Measurements from ENCODE around the gene GOLPH3L.
"Not testable (repeated sequence)": the region's sequence is repeated elsewhere in the genome, so short reads cannot be mapped to it uniquely, and the experiment has no call there.

The GOLPH3L gene

DNA sequence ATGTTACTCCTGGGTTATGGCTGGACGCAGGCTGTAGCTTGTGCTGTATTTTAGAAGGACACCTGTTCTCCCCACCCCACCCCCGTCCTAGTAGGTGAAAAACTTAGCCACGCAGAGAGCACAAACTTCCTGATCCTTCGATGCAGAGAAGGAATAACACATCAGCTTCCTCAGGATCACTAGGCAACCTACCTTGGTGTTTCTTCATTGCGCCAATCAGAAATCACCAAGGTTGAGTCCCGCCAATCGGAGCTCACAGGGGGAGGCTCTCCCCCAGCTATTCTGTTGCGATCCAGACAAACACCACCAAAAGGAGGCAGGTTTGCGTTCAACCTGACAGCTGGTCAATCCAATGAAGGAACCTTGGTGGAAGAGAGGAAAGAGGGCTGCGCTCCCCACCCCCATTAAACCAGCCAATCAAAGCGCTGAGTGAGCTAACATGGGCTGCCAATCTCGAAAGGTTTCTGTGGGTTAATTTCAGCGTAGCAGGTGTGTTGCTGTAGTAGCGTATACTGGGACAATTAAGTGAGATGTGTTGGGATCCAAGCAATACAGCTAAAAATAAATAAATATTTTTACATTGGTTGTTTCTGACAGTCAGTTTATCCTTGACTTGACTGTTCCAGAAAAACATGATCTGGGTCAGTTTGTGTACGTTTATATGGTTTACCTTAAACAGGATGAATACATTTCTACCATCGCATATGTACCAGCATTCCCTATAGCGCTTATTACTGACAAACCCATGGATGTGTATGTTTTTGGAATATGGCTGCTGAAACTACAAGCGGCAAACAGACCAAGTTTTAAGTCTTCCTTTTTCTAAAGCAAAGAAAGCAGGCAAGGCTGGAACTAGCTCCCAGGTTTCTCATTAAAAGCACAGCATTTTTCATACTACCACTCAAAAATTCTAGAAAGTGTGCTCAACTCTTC is at the start of gene GOLPH3L:
TSS of gene GOLPH3L (minus strand) at position 160 of the 933 bp plus-strand sequence. CDS start 2,316 bp downstream, outside the sequence.
- Mint-ChIP-seq H3K9me3 (no peaks in the 10 kb centered on the region), H3K4me3 (peak within 1 kb of the TSS; percentile 97), H3K4me1 (peaks cover 49% of the 10 kb centered on the region), H3K36me3 (peaks cover 7% of the 10 kb centered on the region), H3K27me3 (no peaks in the 10 kb centered on the region), H3K27ac (peak within 1 kb of the TSS; percentile 90)

DNA sequence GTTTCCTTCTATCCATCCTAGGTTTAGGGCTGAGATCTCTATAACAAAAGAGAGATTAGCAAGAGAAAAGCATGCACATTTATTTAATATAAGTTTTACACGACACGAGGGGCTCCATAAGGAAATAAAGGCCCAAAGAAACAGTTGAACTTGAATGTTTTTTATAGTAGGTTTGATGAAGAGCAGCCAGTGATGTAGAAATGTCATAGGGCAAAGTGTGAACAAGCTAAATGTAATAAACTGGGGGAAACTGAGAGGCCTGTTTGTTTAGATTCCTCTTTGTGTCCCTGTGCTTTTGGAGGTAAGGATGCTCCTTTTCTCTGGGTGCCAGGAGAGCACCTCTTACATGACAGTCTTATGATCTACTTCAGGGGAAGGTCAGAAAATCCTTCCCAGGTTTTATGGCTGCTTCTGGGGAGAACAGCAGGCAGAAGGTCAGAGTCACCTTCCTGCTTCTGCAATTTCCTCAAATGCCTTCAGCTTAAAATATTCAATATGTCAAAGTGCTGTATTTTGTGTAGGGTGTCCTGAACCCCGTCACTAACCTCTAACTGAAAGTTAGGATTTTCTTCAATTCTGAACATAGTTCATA is 33.3 kb upstream of the GOLPH3L start:
- H3K9me3 Mint-ChIP-seq, result no peaks in the 10 kb centered on the region
- H3K27ac Mint-ChIP-seq, result no peak overlapping the region
- no peak overlapping the region for H3K4me3 Mint-ChIP-seq
- H3K27me3 Mint-ChIP-seq, result no peaks in the 10 kb centered on the region
- peaks cover 6% of the 10 kb centered on the region for H3K36me3 Mint-ChIP-seq
- H3K4me1 Mint-ChIP-seq, result no peaks in the 10 kb centered on the region

DNA sequence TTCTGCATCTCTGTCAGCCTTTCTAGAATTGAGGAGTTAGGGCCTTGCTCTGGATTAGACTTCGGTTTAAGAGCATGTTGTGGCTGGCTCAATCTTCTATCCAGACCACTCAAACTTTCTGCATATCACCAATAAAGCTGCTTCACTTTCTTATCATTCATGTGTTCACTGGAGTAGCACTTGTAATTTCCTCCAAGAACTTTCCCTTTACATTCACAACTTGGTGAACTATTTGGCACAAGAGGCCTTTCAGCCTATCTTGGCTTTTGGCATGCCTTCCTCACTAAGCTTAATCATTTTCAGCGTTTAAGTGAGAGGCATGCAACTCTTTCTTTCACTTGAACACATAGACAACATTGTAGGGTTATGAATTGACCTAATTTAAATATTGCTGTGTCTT is 27.4 kb upstream of the GOLPH3L start:
- no peak overlapping the region for H3K27ac Mint-ChIP-seq
- H3K9me3 Mint-ChIP-seq, result no peaks in the 10 kb centered on the region
- H3K4me3 Mint-ChIP-seq, result no peak overlapping the region
- H3K27me3 Mint-ChIP-seq, result no peaks in the 10 kb centered on the region
- H3K36me3 Mint-ChIP-seq, result no peaks in the 10 kb centered on the region
- no peaks in the 10 kb centered on the region for H3K4me1 Mint-ChIP-seq

DNA sequence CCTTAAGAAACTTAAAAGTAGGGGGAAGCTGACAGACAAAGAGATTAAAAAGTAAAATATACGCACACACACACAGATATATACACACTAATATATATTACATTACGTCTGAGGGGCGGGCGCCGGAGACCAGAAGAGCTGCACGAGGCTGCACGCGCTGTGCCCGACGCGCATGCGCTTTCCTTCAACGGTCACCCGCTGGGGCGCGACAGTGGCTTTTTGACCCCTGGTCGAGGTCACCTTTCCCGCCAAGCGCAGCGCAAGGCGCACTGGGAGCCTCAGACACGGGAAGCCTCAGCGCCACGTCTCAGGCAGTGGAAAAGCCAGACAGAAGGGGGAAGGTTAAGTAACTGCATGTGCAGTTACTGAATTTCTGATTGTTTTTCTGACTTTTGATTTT is 23.7 kb upstream of the GOLPH3L start, which contains the start of gene HORMAD1:
TSS of gene HORMAD1 (minus strand) at position 193 of the 400 bp plus-strand sequence. CDS start 1,390 bp downstream, outside the sequence.
- Mint-ChIP-seq H3K4me1 (no peaks in the 10 kb centered on the region), H3K27ac (no peak within 1 kb of the TSS), H3K4me3 (no peak within 1 kb of the TSS), H3K9me3 (no peaks in the 10 kb centered on the region), H3K36me3 (no peaks in the 10 kb centered on the region), H3K27me3 (no peaks in the 10 kb centered on the region)

DNA sequence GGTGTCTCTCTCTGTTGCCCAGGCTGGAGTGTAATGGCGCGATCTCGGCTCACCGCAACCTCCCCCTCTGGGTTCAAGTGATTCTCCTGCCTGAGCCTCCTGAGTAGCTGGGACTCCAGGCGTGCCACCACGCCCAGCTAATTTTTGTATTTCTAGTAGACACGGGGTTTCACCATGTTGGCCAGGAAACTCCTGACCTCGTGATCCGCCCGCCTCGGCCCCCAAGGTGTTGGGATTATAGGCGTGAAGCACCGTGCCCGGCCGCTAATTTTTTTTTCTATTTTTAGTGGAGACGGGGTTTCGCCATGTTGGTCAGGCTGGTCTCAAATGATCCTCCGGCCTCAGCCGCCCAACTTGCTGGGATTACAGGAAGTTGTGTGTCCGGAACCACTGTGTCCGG is 23.1 kb upstream of the GOLPH3L start:
- Mint-ChIP-seq H3K36me3 (no peaks in the 10 kb centered on the region), H3K27me3 (no peaks in the 10 kb centered on the region), H3K4me1 (no peaks in the 10 kb centered on the region), H3K27ac (no peak overlapping the region), H3K9me3 (no peaks in the 10 kb centered on the region), H3K4me3 (no peak overlapping the region)

DNA sequence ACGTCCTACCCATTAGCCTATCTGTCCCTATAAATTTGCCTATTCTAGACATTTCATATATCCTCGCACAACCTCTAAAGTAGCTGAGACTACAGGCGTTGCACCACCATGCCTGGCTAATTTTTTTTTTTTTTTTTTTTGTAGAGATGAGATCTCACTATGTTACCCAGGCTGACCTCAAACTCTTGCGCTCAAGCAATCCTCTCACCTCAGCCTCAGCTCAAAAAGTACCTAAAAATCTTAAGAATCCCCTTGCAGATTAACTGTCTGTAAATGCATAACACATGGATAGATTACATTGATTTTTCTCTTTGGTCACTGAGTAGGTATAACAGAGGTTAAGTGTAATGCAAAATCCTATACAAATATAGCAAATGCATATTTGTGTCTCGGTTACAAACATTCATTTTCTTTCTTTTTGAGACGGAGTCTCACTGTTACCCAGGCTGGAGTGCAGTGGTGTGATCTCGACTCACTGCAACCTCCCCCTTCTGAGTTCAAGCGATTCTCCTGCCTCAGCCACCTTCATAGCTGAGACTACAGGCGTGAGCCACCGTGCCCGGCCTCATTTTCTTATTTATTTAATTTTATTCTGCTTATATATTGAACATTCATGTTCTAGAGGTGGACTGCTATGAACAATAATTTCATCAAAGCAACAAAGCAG is 21.4 kb upstream of the GOLPH3L start:
- Mint-ChIP-seq H3K9me3 (no peaks in the 10 kb centered on the region), H3K27ac (no peak overlapping the region), H3K27me3 (no peaks in the 10 kb centered on the region), H3K36me3 (no peaks in the 10 kb centered on the region), H3K4me3 (no peak overlapping the region), H3K4me1 (no peaks in the 10 kb centered on the region)

DNA sequence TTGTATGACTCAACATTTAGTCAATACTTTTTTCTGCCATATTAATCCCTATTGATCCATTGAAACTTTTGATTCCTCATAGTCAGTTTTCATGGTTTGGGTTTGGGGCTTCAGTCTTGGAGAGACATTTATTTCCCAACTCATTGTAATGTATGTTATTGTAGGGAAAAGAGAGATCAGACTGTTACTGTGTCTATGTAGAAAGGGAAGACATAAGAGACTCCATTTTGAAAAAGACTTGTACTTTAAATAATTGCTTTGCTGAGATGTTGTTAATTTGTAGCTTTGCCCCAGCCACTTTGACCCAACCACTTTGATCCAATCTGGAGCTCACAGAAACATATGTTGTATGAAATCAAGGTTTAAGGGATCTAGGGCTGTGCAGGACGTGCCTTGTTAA is 12.1 kb upstream of the GOLPH3L start:
- H3K27me3 Mint-ChIP-seq, H3K9me3 Mint-ChIP-seq, H3K27ac Mint-ChIP-seq, H3K4me1 Mint-ChIP-seq, H3K4me3 Mint-ChIP-seq, H3K36me3 Mint-ChIP-seq: not testable (repeated sequence)

DNA sequence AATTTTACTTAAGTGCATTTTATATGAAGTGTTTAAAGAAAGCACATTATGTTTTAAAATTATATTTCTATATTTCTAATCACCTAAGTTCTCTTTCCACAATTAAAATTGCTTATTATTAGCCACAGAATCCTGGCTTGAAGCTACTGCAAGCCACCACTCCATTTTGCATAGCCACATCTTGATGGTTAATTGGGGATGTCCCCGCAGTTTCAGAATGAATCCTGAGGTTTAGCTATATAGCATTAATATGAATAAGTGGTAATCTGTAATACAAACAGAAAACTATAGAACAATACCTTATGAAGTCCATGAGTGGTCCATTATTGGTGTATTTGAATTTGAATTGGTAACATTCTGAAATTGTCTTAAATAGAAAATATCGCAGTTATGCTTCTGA is 11.6 kb upstream of the GOLPH3L start:
- Mint-ChIP-seq H3K4me1 (no peaks in the 10 kb centered on the region), H3K9me3 (no peaks in the 10 kb centered on the region), H3K27ac (no peak overlapping the region), H3K36me3 (no peaks in the 10 kb centered on the region), H3K4me3 (no peak overlapping the region), H3K27me3 (no peaks in the 10 kb centered on the region)

DNA sequence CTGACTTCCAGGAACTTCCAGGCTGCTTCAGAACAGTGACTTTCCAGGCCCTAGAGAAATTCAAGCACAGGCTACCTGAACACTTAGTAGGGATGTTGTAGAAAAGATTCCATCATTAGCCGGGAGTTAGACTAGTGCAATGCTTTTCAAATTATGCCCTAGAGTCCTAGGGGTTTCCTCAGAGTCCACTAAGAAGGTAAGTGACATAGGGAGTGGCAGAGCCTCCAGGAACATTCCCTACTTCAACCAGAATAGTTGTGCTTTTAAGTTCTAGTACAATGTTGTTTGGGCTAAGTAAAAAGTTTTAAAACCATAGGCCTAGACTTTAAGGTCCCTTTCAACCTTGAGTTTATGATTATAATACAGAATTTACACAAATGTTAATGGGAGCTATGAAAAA is 9.1 kb upstream of the GOLPH3L start:
- no peaks in the 10 kb centered on the region for H3K4me1 Mint-ChIP-seq
- no peak overlapping the region for H3K27ac Mint-ChIP-seq
- H3K27me3 Mint-ChIP-seq, result no peaks in the 10 kb centered on the region
- no peaks in the 10 kb centered on the region for H3K9me3 Mint-ChIP-seq
- no peaks in the 10 kb centered on the region for H3K36me3 Mint-ChIP-seq
- no peak overlapping the region for H3K4me3 Mint-ChIP-seq

DNA sequence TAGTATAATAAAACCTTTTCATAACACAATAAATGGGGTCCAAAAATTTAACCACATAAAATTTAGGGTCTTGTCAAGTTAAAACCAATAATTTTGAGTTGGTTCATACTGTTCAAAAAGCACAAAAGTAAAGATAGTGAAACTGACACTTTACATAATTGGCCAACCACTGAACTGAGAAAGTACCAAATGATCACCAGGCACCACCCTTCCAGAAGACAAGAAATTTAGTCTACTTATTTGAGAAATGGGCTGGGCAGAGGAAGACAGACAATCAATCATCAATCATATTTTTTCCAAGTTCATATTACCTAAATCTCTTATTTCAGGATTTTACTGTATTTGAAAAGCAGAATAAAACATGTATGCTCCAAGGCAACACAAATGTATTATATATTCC is 6.5 kb upstream of the GOLPH3L start:
- Mint-ChIP-seq H3K4me1 (peaks cover 4% of the 10 kb centered on the region), H3K27ac (no peak overlapping the region), H3K27me3 (no peaks in the 10 kb centered on the region), H3K4me3 (no peak overlapping the region), H3K36me3 (no peaks in the 10 kb centered on the region), H3K9me3 (no peaks in the 10 kb centered on the region)

DNA sequence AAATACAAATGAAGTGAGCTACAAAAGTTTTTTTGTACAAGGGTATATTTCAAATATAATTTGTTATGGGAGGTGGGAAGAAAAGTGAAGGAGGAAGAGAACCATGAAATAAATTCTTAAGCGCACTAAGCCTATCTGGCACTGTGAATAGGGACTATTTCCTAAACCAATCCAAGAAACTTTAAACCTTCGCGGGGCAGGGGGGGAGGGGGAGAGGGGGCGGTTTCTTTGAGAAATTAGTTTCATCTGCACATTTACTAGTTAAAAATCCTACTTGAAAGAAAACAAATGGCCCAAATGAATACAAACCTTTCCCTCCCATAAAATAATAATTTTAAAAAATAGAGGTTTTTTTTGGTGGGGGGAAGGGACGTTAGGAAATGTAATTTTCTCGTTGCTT is 364 bp downstream of the GOLPH3L start:
- Mint-ChIP-seq H3K9me3 (no peaks in the 10 kb centered on the region), H3K4me1 (peaks cover 50% of the 10 kb centered on the region), H3K27me3 (no peaks in the 10 kb centered on the region), H3K27ac (peak overlapping the region; percentile 90), H3K4me3 (peak overlapping the region; percentile 97), H3K36me3 (peaks cover 8% of the 10 kb centered on the region)

DNA sequence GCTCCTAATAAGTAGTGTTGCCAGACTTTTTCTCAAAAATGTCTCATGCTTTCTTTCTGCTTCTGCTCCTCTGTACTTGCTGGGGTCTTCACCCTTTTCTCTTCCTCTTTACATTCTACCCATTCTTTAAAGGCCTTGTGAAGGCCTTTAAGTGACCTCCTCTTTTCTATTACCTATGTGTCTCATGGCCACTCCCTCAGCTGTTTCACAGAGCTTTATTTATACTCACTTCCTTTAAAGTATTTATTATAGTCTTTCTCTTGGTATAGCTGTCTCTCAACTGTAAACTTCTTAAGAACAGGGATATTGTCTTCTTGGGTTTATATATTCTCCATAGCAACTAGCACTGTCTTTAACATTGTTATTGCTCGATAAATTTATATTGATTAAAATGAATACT is 792 bp downstream of the GOLPH3L start:
- H3K27ac Mint-ChIP-seq, result peak overlapping the region; percentile 51
- H3K9me3 Mint-ChIP-seq, result no peaks in the 10 kb centered on the region
- H3K4me3 Mint-ChIP-seq, result peak overlapping the region; percentile 97
- peaks cover 53% of the 10 kb centered on the region for H3K4me1 Mint-ChIP-seq
- no peaks in the 10 kb centered on the region for H3K27me3 Mint-ChIP-seq
- peaks cover 11% of the 10 kb centered on the region for H3K36me3 Mint-ChIP-seq

DNA sequence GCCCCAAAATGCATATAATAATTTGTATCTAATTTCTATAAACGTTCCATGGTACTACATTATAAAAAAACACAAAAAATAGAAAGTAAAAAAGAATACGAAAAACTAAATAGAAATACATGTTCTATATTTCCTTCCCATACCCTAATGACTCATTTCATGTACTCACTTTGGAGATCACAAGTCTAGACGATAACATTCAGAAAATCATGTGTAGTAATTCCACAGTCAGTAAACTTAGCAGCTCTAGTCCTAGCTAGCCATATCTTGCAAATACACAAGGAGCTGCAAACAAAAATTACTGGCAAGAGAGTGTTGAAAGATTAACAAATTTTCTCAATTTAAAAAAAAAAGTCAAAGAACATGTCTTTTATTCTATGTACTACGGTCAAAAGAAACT is 1.4 kb downstream of the GOLPH3L start:
- Mint-ChIP-seq H3K27ac (peak overlapping the region; percentile 14), H3K9me3 (no peaks in the 10 kb centered on the region), H3K36me3 (peaks cover 11% of the 10 kb centered on the region), H3K4me3 (peak overlapping the region; percentile 43), H3K4me1 (peaks cover 55% of the 10 kb centered on the region), H3K27me3 (no peaks in the 10 kb centered on the region)

DNA sequence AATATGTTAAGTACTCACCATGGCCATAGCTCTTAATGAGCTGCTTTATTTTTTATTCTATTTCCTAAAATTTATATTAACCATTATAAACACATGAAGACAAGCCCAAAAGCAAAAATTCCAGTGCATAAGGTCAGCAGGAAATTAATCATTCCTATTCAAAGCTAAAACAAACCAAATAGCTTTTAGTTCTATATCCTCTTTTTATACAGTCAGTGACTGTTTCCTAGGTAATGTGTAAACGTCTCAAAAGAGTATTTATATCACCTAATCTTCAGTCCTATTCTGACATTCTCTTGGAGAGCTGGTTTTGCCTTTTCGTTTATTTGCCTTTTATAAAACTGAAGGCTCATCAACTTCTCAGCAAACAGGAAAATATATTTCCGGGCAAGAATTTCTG is 4.2 kb downstream of the GOLPH3L start:
- Mint-ChIP-seq H3K9me3 (no peaks in the 10 kb centered on the region), H3K4me1 (peaks cover 59% of the 10 kb centered on the region), H3K27me3 (no peaks in the 10 kb centered on the region), H3K36me3 (peaks cover 15% of the 10 kb centered on the region), H3K27ac (no peak overlapping the region), H3K4me3 (no peak overlapping the region)

DNA sequence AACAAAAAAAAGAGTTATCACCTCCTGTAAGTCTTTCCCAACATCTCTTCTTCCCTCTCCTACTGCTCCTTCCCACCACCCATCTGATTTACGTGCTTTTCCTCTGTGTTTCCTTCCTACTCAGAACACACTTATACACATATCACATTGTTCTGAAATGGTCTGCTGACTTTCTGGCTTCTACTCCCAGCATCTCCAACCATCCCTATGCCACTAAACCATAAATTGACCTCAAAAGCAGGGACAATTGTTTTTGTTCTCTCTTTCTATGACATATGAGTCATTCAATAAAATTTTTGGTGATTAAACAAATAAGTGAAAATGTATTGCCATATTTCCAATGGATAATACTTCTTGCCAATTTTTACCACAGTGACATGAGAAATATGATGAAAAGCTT is 8.2 kb downstream of the GOLPH3L start:
- peak overlapping the region; percentile 31 for H3K27ac Mint-ChIP-seq

DNA sequence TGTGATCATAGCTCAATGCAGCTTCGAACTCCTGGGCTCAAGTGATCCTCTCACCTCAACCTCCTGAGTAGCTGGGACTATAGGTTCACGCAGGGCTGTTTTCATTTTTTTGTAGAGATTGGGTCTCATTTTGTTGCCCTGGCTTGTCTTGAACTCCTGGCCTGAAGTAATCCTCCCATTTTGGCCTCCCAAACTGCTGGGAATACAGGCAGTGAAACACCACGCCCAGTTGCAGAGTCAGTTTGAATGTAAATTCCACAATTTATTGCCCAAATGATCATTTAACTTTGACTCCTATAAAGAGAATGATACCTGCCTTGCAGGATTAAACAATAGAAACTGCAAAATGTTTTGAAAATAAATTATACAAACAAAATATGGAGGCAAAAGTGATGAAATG is 10.7 kb downstream of the GOLPH3L start:
- H3K4me3 Mint-ChIP-seq, result no peak overlapping the region
- H3K27ac Mint-ChIP-seq, result no peak overlapping the region

More for the DNA sequence above, 8.2 kb downstream of the GOLPH3L start:
- no peak overlapping the region for H3K4me3 Mint-ChIP-seq
- H3K9me3 Mint-ChIP-seq, result no peaks in the 10 kb centered on the region
- H3K36me3 Mint-ChIP-seq, result peaks cover 12% of the 10 kb centered on the region
- H3K4me1 Mint-ChIP-seq, result peaks cover 33% of the 10 kb centered on the region
- H3K27me3 Mint-ChIP-seq, result no peaks in the 10 kb centered on the region

More for the DNA sequence above, 10.7 kb downstream of the GOLPH3L start:
- H3K4me1 Mint-ChIP-seq, result peaks cover 27% of the 10 kb centered on the region
- no peaks in the 10 kb centered on the region for H3K9me3 Mint-ChIP-seq
- H3K27me3 Mint-ChIP-seq, result no peaks in the 10 kb centered on the region
- peaks cover 9% of the 10 kb centered on the region for H3K36me3 Mint-ChIP-seq
